PC-3 (cell line): Measurements from ENCODE around the gene LEKR1. TPM values are rescaled to one million over a fixed set of nuclear protein-coding genes. Genes with fewer than 3 reads are reported as not detected.

ENCODE experiments used
- ATAC-seq: fragments of 200-7000 bp; cut with Tn5 transposase; 2 replicates; pipeline ENCODE4 v1.9.1; 2020; ENCODE audit warnings: mild to moderate bottlenecking, moderate library complexity
- BruUV-seq: library from RNA; stranded (reverse); fragments of 400-500 nt; replicated peaks from 2 replicates; lab custom pipeline; 2021; lab: Mats Ljungman, UMichigan
- CTCF ChIA-PET: fragments of 300-600 bp; sonication (Branson Sonifier 250); formaldehyde crosslinking; loops from one replicate; lab custom pipeline; 2022; ENCODE audit warnings: antibody characterized with exemption; lab: Charles Lee
- POLR2A ChIA-PET: fragments of 300-600 bp; sonication (Branson Sonifier 250); formaldehyde crosslinking; loops from one replicate; lab custom pipeline; 2022; ENCODE audit warnings: antibody characterized with exemption; ENCODE audit not compliant: unreplicated experiment; lab: Charles Lee
- DNase-seq: peaks from one replicate; pipeline ENCODE4 v3.0.0-alpha.2; 2015
- H2AFZ ChIP-seq: fragments of 300-600 bp; sonication (generic); 2 replicates; pipeline ENCODE4 v1.6.0; 2016; ENCODE audit warnings: antibody characterized with exemption, low read length
- H3F3A ChIP-seq: fragments of 300-600 bp; sonication (generic); one replicate; pipeline ENCODE4 v1.6.0; 2017; ENCODE audit warnings: antibody characterized with exemption, low read length, control low read depth, mild to moderate bottlenecking; ENCODE audit not compliant: unreplicated experiment
- H3K27ac ChIP-seq: fragments of 300-600 bp; sonication (generic); 2 replicates; pipeline ENCODE4 v1.5.1; 2016; ENCODE audit warnings: mild to moderate bottlenecking, low read length
- H3K27me3 ChIP-seq: fragments of 300-600 bp; sonication (generic); 2 replicates; pipeline ENCODE4 v1.6.1; 2016; ENCODE audit warnings: low read length, mixed read lengths
- H3K36me3 ChIP-seq: fragments of 300-600 bp; sonication (generic); 2 replicates; pipeline ENCODE4 v1.6.1; 2016; ENCODE audit warnings: low read depth, mixed run types, low read length, mixed read lengths
- H3K4me1 ChIP-seq: fragments of 300-600 bp; sonication (generic); 2 replicates; pipeline ENCODE4 v1.5.1; 2016; ENCODE audit warnings: low read length; ENCODE audit not compliant: insufficient read depth
- H3K4me2 ChIP-seq: fragments of 300-600 bp; sonication (generic); 2 replicates; pipeline ENCODE4 v1.6.0; 2016; ENCODE audit warnings: low read length
- H3K4me3 ChIP-seq: fragments of 300-600 bp; sonication (generic); 2 replicates; pipeline ENCODE4 v1.5.1; 2016; ENCODE audit warnings: mild to moderate bottlenecking, low read length, mixed read lengths
- H3K79me2 ChIP-seq: fragments of 300-600 bp; sonication (generic); 2 replicates; pipeline ENCODE4 v1.6.1; 2017; ENCODE audit warnings: low read length, mixed read lengths
- H3K9ac ChIP-seq: fragments of 300-600 bp; sonication (generic); 2 replicates; pipeline ENCODE4 v1.6.0; 2016; ENCODE audit warnings: mild to moderate bottlenecking, low read length
- H3K9me2 ChIP-seq: fragments of 300-600 bp; sonication (generic); replicated peaks from 2 replicates; pipeline ENCODE4 v1.6.1; 2016; ENCODE audit warnings: mixed run types, low read length, mixed read lengths
- H3K9me3 ChIP-seq: fragments of 300-600 bp; sonication (generic); 2 replicates; pipeline ENCODE4 v1.6.1; 2016; ENCODE audit warnings: low read length, mixed read lengths
- H4K20me1 ChIP-seq: fragments of 300-600 bp; sonication (generic); 2 replicates; pipeline ENCODE4 v1.6.1; 2016; ENCODE audit warnings: low read length, mixed read lengths
- EZH2 ChIP-seq: fragments of 300-600 bp; sonication (generic); IDR thresholded peaks from one replicate; pipeline ENCODE4 v1.6.1; 2017; ENCODE audit warnings: antibody characterized with exemption, mild to moderate bottlenecking, low read length; ENCODE audit not compliant: unreplicated experiment
- EZH2phosphoT487 ChIP-seq: fragments of 300-600 bp; sonication (generic); IDR thresholded peaks from 2 replicates; pipeline ENCODE4 v1.6.1; 2018; ENCODE audit warnings: mild to moderate bottlenecking, antibody characterized with exemption, low read length, borderline replicate concordance
- intact Hi-C: fragments of 100-400 bp; cut with micrococcal nuclease; formaldehyde crosslinking; loops from 2 replicates; pipeline ENCODE4 v1.9.0; 2023
- total RNA-seq: library from RNA; depleted of rRNA; stranded (reverse); fragments of >200 nt; gene quantifications from 2 replicates; pipeline ENCODE4 v1.2.3, GENCODE V29; 2014
- TF ChIP-seq, protein P1 (sequence below): fragments of 300-600 bp; sonication (generic); conservative IDR thresholded peaks from 2 replicates; pipeline ENCODE4 v1.5.1; 2017; ENCODE audit warnings: antibody characterized with exemption, low read depth, mild to moderate bottlenecking, low read length

The LEKR1 gene
- total RNA-seq, 1 experiment from 2014 or later = 0.15 TPM

DNA sequence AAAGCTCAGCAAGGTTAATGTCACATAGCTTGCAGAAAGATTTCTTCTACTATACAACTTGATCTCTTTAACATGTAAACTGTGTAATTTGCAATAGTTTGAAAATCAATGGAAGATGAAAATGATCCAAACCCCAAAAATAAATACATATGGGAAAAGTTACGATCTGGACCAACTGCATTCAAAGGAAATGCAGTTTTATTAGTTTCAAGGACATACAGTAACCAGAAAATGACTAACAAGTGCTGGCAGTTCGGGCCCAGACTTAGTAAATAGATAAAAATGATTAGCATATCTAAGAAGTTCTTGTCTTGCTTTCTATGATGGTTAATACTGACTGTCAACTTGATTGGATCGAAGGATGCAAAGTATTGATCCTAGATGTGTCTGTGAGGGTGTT lies 37.3 kb upstream of the LEKR1 start:
- Histone ChIP-seq H3K4me3 (peak overlapping the region; percentile 28; the same call in 1 of the 2 replicates), H3K4me1 (peaks cover 55% of the 10 kb centered on the region), H3K79me2 (0 out of 2 replicates have a peak, but pooled peaks cover 6% of the 10 kb centered on the region), H3K36me3 (no peaks in the 10 kb centered on the region), H3K27me3 (no peaks in the 10 kb centered on the region), H3K27ac (peak overlapping the region; percentile 91), H4K20me1 (no peaks in the 10 kb centered on the region), H3K9ac (peak overlapping the region; percentile 71), H3K9me3 (no peaks in the 10 kb centered on the region), H2AFZ (no peak overlapping the region), H3K9me2 (no peaks in the 10 kb centered on the region), H3F3A (peaks cover 8% of the 10 kb centered on the region), H3K4me2 (peak overlapping the region; percentile 70)
- ATAC-seq (peak; percentile 43), DNase-seq (peak; percentile 57)
- no TSS peak for BruUV-seq
- intact Hi-C loops = loop anchor here (1.0 to 10.0 kb wide), 3 partner anchors 8 to 342 kb away; partner anchors contain the start of gene SSR3
- CTCF ChIA-PET = no interaction called here
- no peak for TF ChIP-seq EZH2phosphoT487
- TF ChIP-seq EZH2 = no peak
- TF ChIP-seq, protein P1, sequence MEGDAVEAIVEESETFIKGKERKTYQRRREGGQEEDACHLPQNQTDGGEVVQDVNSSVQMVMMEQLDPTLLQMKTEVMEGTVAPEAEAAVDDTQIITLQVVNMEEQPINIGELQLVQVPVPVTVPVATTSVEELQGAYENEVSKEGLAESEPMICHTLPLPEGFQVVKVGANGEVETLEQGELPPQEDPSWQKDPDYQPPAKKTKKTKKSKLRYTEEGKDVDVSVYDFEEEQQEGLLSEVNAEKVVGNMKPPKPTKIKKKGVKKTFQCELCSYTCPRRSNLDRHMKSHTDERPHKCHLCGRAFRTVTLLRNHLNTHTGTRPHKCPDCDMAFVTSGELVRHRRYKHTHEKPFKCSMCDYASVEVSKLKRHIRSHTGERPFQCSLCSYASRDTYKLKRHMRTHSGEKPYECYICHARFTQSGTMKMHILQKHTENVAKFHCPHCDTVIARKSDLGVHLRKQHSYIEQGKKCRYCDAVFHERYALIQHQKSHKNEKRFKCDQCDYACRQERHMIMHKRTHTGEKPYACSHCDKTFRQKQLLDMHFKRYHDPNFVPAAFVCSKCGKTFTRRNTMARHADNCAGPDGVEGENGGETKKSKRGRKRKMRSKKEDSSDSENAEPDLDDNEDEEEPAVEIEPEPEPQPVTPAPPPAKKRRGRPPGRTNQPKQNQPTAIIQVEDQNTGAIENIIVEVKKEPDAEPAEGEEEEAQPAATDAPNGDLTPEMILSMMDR = no peak
- POLR2A ChIA-PET = no interaction called here

DNA sequence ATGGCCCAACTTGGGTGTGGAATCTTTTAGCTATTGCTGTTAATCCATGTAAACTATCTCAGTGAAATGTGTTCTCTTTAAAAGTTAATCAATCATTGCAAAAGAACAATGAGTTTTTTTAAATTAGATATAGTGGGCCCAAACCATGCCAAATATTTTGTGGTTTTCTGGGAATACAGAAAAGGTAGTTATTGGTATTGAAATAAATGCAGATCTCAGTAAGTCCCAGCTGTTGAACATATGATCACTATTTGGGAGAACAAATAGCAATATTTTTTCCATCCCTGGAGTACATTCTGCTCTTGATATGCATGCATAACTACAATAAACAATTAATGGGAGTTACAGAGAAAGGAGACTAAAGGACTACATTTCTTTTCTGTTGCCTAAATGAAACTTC lies 36.0 kb upstream of the LEKR1 start:
- peak overlapping the region; percentile 5; the same call in 1 of the 2 replicates for H3K27ac ChIP-seq
- H3K4me3 ChIP-seq = no peak overlapping the region
- H3K79me2 ChIP-seq = 0 out of 2 replicates have a peak, but pooled peaks cover 6% of the 10 kb centered on the region
- intact Hi-C loops = no loop called here
- H3K27me3 ChIP-seq = no peaks in the 10 kb centered on the region
- peaks cover 44% of the 10 kb centered on the region for H3K4me1 ChIP-seq
- no peaks in the 10 kb centered on the region for H3K9me3 ChIP-seq
- no peaks in the 10 kb centered on the region for H4K20me1 ChIP-seq
- no TSS peak for BruUV-seq
- DNase-seq (no peak), ATAC-seq (no peak)
- peaks cover 8% of the 10 kb centered on the region for H3F3A ChIP-seq
- no peak overlapping the region for H2AFZ ChIP-seq
- POLR2A ChIA-PET = no interaction called here
- CTCF ChIA-PET = no interaction called here
- no peaks in the 10 kb centered on the region for H3K9me2 ChIP-seq
- H3K9ac ChIP-seq = no peak overlapping the region
- no peaks in the 10 kb centered on the region for H3K36me3 ChIP-seq
- H3K4me2 ChIP-seq = no peak overlapping the region
- TF ChIP-seq EZH2phosphoT487 (no peak), EZH2 (no peak)
- TF ChIP-seq, protein P1 = no peak

DNA sequence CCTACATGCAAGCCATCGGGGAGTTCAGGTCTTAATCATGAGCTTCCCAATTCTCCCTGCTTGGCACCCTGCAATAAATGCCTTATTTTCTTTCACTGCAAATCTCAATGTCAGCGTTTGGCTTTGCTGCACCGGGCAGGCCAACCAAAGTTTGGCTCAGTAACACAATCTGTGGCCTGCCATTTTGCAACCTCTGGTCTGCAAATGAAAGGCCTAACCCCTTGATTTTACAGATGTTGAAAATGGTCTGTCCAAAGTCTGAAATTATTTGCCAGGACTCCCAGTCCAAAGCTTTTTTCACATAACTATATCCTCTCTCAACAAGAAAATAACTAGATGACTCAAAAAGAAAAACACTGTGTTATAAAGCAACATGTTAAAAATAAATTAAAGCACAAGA lies 34.0 kb upstream of the LEKR1 start:
- POLR2A ChIA-PET = no interaction called here
- peak overlapping the region; percentile 15; the same call in 1 of the 2 replicates for H3K27ac ChIP-seq
- 0 out of 2 replicates have a peak, but pooled peaks cover 6% of the 10 kb centered on the region for H3K79me2 ChIP-seq
- H2AFZ ChIP-seq = no peak overlapping the region
- H3K27me3 ChIP-seq = no peaks in the 10 kb centered on the region
- H3K4me1 ChIP-seq = peaks cover 47% of the 10 kb centered on the region
- no peak overlapping the region for H3K9ac ChIP-seq
- BruUV-seq = no TSS peak
- ATAC-seq = no peak
- TF ChIP-seq EZH2phosphoT487 (no peak), EZH2 (no peak)
- TF ChIP-seq, protein P1 = no peak
- no peaks in the 10 kb centered on the region for H3K36me3 ChIP-seq
- H3K9me3 ChIP-seq = no peaks in the 10 kb centered on the region
- no peak overlapping the region for H3K4me3 ChIP-seq
- no peak overlapping the region for H3K4me2 ChIP-seq
- H3F3A ChIP-seq = peaks cover 8% of the 10 kb centered on the region
- DNase-seq = no peak
- CTCF ChIA-PET = no interaction called here
- intact Hi-C loops = no loop called here
- no peaks in the 10 kb centered on the region for H4K20me1 ChIP-seq
- no peaks in the 10 kb centered on the region for H3K9me2 ChIP-seq
